Transverse colon (tissue), 4 donors: ENCODE results near the gene GPR33. TPM values are rescaled to one million over a fixed set of nuclear protein-coding genes. Genes with fewer than 3 reads are reported as not detected.
"Not testable (repeated sequence)": the region's sequence is repeated elsewhere in the genome, so short reads cannot be mapped to it uniquely, and the experiment has no call there.

Source experiments
- DNase-seq: peaks from one replicate; pipeline ENCODE4 v3.0.0-alpha.2; 2019
- H3K27ac ChIP-seq, 4 donors: fragments of 200-600 bp; sonication (generic); 2 replicates each; pipeline ENCODE4 v1.5.1; 2016 to 2018; ENCODE audit warnings: inconsistent platforms in 4 of 4
- H3K27me3 ChIP-seq: fragments of 200-600 bp; sonication (generic); 2 replicates; pipeline ENCODE4 v1.5.1; 2017; ENCODE audit warnings: inconsistent platforms
- H3K36me3 ChIP-seq, 4 donors: fragments of 200-600 bp; sonication (generic); 2 replicates each; pipeline ENCODE4 v1.5.1; 2017 to 2019; ENCODE audit warnings: inconsistent platforms in 4 of 4
- H3K4me1 ChIP-seq, 4 donors: fragments of 200-600 bp; sonication (generic); 2 replicates each; pipeline ENCODE4 v1.5.1; 2017 to 2020; ENCODE audit warnings: inconsistent platforms in 4 of 4
- H3K4me3 ChIP-seq, 4 donors: fragments of 200-600 bp; sonication (generic); 1 replicate in 1 of 4; 2 replicates in 3 of 4; pipeline versions ENCODE4 v1.5.1 to v1.6.1; 2017 to 2019; ENCODE audit warnings: inconsistent platforms in 4 of 4
- H3K9me3 ChIP-seq, 2 donors: fragments of 200-600 bp; sonication (generic); 2 replicates each; pipeline ENCODE4 v1.5.1; 2017 to 2019; ENCODE audit warnings: inconsistent platforms in 2 of 2
- CTCF ChIP-seq, 5 experiments: fragments of 200-600 bp in 3 of 5; fragments of 450-650 bp in 2 of 5; sonication (generic) in 3 of 5; IDR thresholded peaks; 1 replicate in 2 of 5; 2 replicates in 3 of 5; pipeline ENCODE4 v1.5.1; 2016 to 2017; ENCODE audit warnings: antibody characterized with exemption in 5 of 5, inconsistent platforms in 3 of 5, mild to moderate bottlenecking in 2 of 5, moderate library complexity in 1 of 5
- EP300 ChIP-seq: sonication (generic); formaldehyde crosslinking; IDR thresholded peaks from one replicate; pipeline ENCODE4 v1.6.1; 2017; ENCODE audit warnings: antibody characterized with exemption, low read depth
- POLR2A ChIP-seq: fragments of 450-650 bp; IDR thresholded peaks from one replicate; pipeline ENCODE4 v1.6.1; 2016; ENCODE audit warnings: antibody characterized with exemption, mild to moderate bottlenecking, moderate library complexity
- POLR2AphosphoS5 ChIP-seq, 3 donors: sonication (generic); formaldehyde crosslinking; IDR thresholded peaks; one replicate each; pipeline ENCODE4 v1.6.1; 2016; ENCODE audit warnings: antibody characterized with exemption in 3 of 3
- WGBS, 2 donors: methylation state at CpG; one replicate each; pipeline ENCODE4 v1.1.5; 2018; ENCODE audit warnings: low coverage in 1 of 2; 5-methylcytosine and 5-hydroxymethylcytosine counted together
- in situ Hi-C, 4 donors: fragments of 200-750 bp; cut with MboI; loops; one replicate each; pipeline versions ENCODE4 v1.15.0 to v1.15.1; 2017; ENCODE audit warnings: low sequenced_read_pairs in 3 of 4, low pct_ligation_motif_present in 1 of 4, low pct_unique_long_range_greater_than_20kb in 1 of 4
- intact Hi-C: fragments of 100-400 bp; cut with DNase I; formaldehyde crosslinking; loops from one replicate; pipeline ENCODE4 v1.15.1; 2023; ENCODE audit warnings: low total_unique reads
- total RNA-seq, 4 donors: library from RNA; depleted of rRNA; stranded (reverse); fragments of >200 nt; gene quantifications; one replicate each; pipeline ENCODE4 v1.1.0, GENCODE V29; 2016

The GPR33 gene
- total RNA-seq, 4 donors from 2014 or later: not detected

- DNase-seq: no peak
- no peaks in the 10 kb centered on the region for H3K36me3 ChIP-seq
- H3K4me1 ChIP-seq: no peaks in the 10 kb centered on the region
- no peaks in the 10 kb centered on the region for H3K9me3 ChIP-seq
- no peak overlapping the region for H3K4me3 ChIP-seq
- H3K27me3 ChIP-seq: no peaks in the 10 kb centered on the region
- WGBS, 2 donors: 87 to 88% methylated on average over 4 to 7 of the region's 7 CpGs
- H3K27ac ChIP-seq: peak overlapping the region in 1 of 4 donors; percentile 26
- in situ Hi-C loops: no loop called here
- TF ChIP-seq POLR2A (no peak), EP300 (no peak), CTCF (IDR thresholded peaks at IDR 0.05) (no peak), POLR2AphosphoS5 (IDR thresholded peaks at IDR 0.05) (no peak)
- intact Hi-C loops: no loop called here
Measured at GRCh38 chr14:31441273-31442111, 46.3 kb downstream of the GPR33 start.

- Histone ChIP-seq H3K27ac (no peak overlapping the region), H3K36me3 (no peaks in the 10 kb centered on the region), H3K9me3 (no peaks in the 10 kb centered on the region), H3K27me3 (no peaks in the 10 kb centered on the region), H3K4me1 (peaks cover 0 to 2% (median 0%) of the 10 kb centered on the region in 4 donors), H3K4me3 (no peak overlapping the region)
- intact Hi-C loops: no loop called here
- in situ Hi-C loops: no loop called here
- no peak for DNase-seq
- TF ChIP-seq POLR2AphosphoS5 (IDR thresholded peaks at IDR 0.05) (no peak), POLR2A (no peak), CTCF (IDR thresholded peaks at IDR 0.05) (no peak), EP300 (no peak)
Measured at GRCh38 chr14:31440280-31440679, 47.6 kb downstream of the GPR33 start.

GRCh38 chr14:31439561-31439960, 48.3 kb downstream of the GPR33 start:
- in situ Hi-C loops (no loop called here), intact Hi-C loops (no loop called here)
- WGBS, 2 donors: 83 to 100% methylated on average over 1 to 2 of the region's 2 CpGs
- H3K27ac ChIP-seq: no peak overlapping the region
- no peak overlapping the region for H3K4me3 ChIP-seq
- no peaks in the 10 kb centered on the region for H3K27me3 ChIP-seq
- H3K4me1 ChIP-seq: peaks cover 0 to 4% (median 2%) of the 10 kb centered on the region in 4 donors
- TF ChIP-seq POLR2AphosphoS5 (IDR thresholded peaks at IDR 0.05) (no peak), EP300 (no peak), CTCF (IDR thresholded peaks at IDR 0.05) (no peak), POLR2A (no peak)
- no peak for DNase-seq
- H3K36me3 ChIP-seq: no peaks in the 10 kb centered on the region
- no peaks in the 10 kb centered on the region for H3K9me3 ChIP-seq

- H3K4me3 ChIP-seq, H3K36me3 ChIP-seq, H3K9me3 ChIP-seq, DNase-seq, intact Hi-C loops, in situ Hi-C loops, H3K27me3 ChIP-seq, H3K27ac ChIP-seq, H3K4me1 ChIP-seq: not testable (repeated sequence)
- 97% methylated on average over 9 of the region's 45 CpGs; no CpG with 5 or more reads in 1 of the 2 donors for WGBS, 2 donors
Measured at GRCh38 chr14:31437045-31437691, 50.7 kb downstream of the GPR33 start.
